CD1c-positive myeloid dendritic cell (primary cell): Measurements from ENCODE around the gene MEI1.

ENCODE experiments used
- DNase-seq: peaks from one replicate; pipeline ENCODE4 v3.0.0-alpha.2; 2016; ENCODE audit errors: extremely low spot score

MEI1 gene

DNA sequence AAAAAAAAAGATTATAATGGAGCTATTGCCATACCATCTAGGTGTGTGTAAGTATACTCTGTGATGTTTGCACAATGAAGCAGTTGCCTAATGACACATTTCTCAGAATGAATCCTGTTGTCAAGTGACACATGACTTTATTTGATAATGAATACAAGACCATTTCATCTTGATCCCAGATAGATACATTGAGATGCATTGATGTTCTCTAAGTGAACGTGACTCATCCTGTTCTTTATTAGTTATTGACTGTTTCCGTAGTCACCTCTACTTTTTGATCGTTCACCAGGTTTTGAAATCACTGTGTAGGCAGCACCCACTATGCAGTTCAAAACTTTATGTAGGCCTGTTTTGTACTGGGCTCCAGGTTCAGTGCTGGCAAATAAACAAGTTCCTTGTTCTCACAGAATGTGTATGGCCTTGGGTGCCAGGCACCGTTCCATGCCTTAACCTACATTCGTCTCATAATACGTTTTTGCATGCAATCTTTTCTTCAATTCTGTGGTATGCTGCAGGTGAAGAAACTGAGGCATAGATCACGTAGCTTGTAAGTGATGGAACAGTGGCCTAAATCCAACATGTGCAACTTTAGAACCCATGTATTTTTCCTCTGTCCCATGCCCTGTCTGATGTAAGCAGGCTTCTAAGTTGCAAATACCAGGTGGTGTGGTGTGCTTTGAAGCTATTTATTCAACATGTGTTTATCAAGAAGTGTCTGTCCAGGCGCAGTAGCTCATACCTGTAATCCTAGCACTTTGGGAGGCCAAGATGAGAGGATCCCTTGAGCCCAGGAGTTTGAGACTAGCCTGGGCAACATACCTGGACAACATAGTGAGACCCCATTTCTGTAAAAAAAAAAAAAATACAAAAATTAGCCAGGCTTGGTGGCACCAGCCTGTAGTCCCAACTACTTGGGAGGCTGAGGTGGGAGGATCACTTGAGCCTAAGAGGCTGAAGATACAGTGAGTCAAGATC lies 144.0 kb downstream of the MEI1 start:
- DNase-seq: no peak

DNA sequence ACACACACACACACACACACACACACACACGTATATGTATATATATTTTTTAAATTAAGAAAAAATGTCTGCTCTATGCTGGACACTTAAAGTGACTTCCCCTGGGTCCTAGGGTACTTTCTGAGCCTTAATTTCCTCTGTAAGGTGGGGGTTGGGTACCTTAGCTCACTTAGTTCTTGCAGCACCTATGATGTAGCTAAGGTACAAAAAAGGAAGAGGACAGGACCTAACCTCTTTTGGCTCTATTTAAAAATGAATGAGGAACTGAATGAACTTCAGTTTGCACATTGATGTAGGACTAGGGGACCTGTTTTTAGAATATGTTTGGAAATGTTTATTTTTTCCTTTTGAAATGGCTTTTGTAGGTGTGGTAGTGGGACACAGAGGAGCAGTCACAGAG lies 144.7 kb downstream of the MEI1 start:
- no peak for DNase-seq

DNA sequence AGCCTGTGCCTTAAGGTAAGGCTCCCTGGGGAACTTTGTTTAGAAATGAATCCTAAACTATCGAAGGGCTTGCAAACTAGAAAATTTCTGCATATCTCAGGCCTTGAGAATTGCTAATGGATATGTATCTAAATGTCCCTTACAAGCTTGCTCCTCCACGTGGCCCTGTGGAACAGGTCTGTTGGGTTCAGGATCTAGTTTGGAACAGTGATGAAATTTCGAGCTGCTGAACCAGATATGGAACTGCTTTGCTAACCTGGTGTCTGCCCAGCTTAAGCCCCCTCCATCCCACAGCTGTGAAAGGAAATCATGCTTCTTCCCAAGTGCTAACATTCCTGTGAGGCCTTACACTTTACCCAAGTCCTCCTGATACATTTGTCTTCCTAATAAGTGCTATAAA lies 145.2 kb downstream of the MEI1 start:
- DNase-seq: no peak

DNA sequence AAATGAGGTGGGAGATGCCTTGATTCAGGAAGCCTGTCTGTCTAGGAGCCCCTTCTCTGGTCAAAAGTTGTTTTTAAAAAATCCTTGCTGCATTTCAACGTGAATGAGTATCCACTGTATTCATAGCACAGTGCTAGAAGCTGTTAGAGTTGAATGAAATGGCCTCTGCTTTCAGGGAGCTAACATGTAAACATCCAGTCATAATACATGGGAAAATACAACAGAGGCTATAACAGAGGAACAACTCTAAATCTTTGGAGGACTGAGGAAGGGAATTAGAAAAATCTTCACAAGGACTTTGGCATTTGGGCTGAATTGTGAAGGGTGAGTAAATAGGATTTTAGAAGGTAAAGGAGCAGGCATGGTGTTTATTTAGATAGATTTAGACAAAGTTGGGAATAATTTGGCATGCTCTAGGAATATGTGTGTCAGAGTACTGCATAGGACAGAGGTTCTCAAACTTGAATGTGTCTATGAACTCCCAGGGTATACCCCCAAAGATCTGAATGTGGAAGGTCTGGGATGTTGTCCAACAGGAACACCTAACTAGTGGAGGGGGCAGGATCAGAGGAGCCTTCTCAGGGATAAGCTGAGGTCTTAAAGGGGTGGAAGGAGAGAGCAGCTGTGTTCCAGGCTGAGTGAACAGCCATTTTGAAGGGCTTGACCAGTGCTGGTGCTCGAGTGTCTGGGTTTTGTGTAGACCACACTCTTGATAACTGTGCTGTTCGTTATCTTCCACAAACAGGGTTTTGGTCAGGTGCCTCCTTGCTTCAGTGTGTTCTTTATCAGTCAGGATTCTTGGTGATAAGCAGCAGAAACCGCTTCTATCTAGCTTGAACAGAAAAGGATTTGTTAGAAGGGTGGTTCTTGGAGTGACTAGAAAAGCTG lies 146.3 kb downstream of the MEI1 start:
- DNase-seq: no peak

DNA sequence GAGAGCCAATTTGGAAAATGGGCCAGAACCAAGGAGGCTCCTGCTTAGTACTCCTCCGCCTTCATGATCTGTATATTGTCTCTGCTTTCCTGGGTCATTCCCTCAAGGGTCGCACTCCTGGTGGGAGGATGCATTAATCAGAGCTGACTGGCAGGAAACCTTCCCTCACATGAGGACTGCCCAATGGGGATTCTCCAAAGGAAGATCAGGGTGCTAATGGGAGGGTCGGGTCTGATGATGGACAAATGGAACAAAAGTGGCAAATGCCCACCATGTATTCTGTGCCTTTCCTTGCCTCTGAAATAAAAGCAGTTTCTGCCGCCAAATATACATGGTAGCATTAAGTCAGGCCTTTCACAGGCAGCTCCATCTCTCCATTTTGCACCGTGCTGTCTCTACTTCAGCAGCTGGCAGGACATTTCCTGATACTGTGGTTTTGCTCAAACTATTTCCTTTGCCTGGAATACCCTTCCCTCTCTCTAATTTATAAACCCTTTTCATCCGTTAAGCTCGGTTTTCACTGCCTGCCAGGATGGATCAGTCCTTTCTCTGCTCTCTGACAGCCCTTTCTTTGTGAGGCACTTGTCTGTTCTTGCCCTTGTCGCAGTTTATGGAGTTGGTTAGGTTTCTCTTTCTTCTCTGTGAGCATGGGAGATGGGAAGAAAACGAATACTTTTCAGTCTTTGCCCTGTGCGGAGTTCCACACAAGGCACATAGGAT lies 147.1 kb downstream of the MEI1 start:
- DNase-seq: no peak

DNA sequence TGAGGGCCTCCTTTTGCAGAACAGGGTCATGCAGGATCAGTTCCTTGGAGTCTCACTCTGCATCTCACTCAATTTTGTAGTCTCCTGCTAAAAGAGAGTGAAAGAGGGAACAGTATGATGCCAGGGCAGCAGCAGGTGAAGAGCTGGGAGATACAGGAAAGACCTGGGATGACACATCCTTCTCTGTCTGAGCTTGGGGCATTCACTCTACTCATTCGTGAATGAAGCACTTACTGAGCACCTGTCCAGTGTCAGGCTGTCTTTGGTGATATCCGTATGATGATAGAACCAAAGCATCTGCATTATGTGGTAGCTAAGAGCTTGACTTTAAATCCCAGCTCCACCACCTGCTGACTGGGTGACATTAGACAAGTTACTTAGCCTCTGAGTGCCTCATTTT lies 148.0 kb downstream of the MEI1 start:
- no peak for DNase-seq

DNA sequence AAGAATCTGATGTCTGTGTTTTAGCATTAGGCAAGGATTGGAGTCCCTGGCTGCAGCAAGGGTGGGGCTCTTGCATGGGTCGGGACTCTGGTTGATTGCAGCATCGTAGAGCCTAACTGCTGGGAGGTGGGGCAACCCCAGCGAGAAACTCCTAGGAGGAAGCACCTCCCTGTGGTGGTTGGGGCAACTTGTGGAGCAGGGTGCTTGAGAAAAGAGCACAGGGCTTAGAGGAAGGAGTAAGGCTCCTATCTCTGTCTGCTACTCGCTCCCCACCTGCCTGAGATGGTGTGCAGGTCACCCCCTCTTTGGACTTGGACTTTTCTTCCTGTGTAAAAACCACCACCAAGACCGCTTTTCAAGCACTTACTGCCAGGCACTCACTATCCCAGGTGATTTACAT lies 149.2 kb downstream of the MEI1 start:
- peak; percentile 80 for DNase-seq
